ENCODE data around the gene NOX3.

- TF ChIP-seq EZH2phosphoT487 (IDR thresholded peaks at IDR 0.05; ENCODE audit: insufficient read depth, low read depth) (no peak), EZH2 (IDR thresholded peaks at IDR 0.05; ENCODE audit: insufficient read depth, poor library complexity, severe bottlenecking) (no peak)
These were observed 73.3 kb downstream of the NOX3 start for GRCh38 chr6:155382338-155382685.

All from GM23248 (cell line).